T-helper 2 cell treated with Interferon-gamma antibody and Interleukin-4, amounts not matched to agents 100 ng/mL and 5 ng/mL, for 36 hours (primary cell): ENCODE data around the gene ARHGEF25. TPM values are rescaled to one million over a fixed set of nuclear protein-coding genes. Genes with fewer than 3 reads are reported as not detected.
"Not testable (repeated sequence)": the region's sequence is repeated elsewhere in the genome, so short reads cannot be mapped to it uniquely, and the experiment has no call there.

ENCODE experiments used
- intact Hi-C: fragments of 100-400 bp; cut with micrococcal nuclease; formaldehyde crosslinking; loops from one replicate; pipeline ENCODE4 v1.15.1; 2023
- total RNA-seq: library from RNA; stranded (reverse); gene quantifications from 2 replicates; pipeline ENCODE4 v1.2.3, GENCODE V29; 2022

Gene ARHGEF25
- total RNA-seq, 1 donor from 2014 or later: 1.0 TPM

DNA sequence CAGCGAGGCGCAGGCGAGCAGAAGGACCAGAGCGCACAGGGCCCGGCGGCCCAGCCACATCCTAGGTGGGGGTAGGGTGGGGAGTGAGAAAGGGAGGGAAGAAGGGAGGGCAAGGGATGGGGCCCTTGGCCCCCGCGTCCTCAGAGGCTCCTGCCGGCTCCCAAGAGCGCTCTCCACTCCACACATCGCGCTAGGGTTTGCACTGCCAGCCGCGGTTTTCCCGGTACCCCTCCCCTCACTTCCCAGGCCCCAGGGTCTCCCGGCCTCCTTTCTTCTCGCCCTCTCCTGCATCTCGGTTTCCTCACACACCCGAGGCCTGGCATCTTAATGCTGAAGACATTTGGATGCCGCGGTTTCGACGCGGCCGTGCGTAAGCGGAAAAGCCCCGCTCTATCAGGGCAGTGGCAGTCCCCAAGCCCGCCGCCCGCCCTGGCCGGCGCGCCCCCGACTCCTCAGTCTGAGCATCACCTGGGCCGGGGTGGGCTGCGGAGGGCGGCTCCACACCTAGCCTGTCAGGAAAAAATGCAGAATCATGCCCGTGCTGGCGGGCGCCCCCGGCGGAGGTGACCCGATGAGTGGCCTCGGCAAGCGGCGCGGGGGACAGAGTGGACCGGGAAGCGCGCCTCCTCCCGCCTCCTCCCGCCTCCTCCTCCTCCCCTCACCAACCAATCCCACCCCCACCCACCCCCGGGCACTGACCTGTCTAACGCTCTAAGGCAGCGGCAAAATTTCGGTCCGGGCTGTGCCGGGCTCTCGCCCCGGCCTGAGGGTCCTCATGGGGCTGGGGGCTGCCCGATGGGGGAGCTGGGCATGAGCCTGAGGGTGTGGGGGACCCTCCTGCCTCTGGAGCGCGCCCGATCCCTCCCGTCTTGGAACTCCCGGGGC is 21.1 kb downstream of the ARHGEF25 start:
- intact Hi-C loops: loop anchor here (5.0 kb wide), 1 partner anchor 60 kb away; the partner anchor contains the start of gene OS9

DNA sequence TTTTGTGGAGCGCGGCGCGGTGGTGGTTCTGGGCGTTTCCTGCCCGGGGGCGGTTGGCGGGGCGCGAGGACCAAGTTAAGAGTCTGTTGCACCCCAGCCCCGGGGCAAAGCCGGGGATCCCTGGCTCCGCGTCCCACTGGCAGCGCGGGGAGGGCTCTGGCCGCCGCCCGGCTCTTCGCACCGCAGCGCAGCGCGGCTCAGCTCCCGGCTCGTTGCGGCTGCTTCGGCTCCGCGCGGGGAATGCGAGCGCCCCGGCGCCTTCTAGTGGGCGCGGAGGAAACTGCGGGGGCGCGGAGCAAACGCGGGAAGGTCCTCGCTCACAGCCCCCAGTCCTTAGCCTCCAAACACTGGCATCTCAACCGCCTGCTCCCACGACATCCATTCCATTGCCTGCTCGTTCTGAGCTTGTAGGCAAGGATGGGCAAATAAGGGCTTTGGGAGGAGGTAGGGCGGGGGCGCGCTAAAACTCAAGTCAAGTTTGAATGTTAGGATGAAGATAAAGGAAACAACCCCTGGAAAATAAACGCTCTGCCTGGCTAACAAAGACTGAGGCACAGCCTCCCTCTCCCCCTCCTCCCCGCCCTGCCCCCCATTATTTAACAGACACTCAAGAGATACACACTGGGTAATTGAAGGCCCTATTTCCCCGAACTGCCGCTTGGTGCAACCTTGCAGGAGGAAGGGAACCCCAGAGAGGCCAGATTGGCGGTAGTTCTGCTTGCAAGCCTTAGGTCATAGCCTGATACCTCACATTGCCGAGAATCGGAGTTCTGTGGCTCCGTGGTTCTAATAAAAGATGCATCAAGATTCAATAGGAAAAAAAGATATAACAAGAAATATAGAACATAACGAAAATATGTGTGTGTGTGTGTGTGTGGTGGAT is 22.0 kb downstream of the ARHGEF25 start, which contains the start of gene B4GALNT1:
Gene B4GALNT1 (minus strand): TSS at position 244 of the 883 bp plus-strand sequence. CDS start 1,069 bp downstream, outside the sequence.
- intact Hi-C loops: loop anchor here (1.0 to 5.0 kb wide), 2 partner anchors 50 to 59 kb away; partner anchors contain the start of gene OS9

DNA sequence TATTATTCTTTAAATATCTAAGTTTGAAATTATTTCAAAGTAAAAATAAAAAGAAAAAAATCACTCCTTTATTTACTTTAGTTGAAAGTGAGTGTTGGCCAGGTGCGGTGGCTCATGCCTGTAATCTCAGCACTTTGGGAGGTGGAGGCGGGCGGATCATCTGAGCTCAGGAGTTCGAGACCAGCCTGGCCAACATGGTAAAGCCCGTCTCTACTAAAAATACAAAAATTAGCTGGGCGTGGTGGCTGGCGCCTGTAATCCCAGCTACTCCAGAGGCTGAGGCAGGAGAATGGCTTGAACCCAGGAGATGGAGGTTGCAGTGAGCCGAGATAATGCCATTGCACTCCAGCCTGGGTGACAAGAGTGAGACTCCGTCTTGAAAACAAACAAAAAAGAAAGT is 25.5 kb downstream of the ARHGEF25 start:
- intact Hi-C loops: not testable (repeated sequence)

DNA sequence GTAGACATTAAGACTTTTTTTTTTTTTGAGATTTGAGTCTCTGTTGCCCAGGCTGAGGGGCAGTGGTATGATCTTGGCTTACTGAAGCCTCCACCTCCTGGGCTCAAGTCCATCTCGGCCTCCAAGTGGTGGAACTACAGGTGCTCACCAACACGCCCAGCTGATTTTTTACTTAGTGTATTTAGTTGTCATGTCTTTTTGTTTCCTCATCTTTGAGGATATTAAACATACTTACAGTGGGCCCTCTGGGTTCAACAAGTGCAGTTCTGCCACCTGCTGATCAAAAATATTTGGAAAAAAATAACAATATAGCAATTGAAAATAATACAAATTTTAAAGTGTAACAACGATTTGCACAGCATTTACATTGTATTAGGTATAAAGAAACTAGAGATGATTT is 26.1 kb downstream of the ARHGEF25 start:
- intact Hi-C loops: no loop called here

DNA sequence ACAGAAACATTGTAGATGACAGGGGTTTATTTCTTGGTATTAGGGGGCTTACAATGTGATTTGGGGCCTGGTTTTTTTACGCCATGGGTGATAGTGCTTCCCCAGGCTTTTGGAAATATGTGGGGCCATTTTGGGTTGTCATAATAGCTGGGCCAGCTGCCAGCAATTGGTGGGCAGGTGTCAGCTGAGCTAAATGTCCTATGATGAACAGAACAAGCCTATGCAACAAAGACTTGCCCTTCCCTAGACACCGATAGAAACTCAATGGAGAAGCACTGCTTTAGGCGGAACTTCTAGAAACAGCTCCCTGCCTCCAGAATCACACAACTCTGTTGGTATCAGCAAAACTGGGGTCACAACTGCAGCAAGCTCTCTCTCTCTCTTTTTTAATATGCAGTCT is 26.9 kb downstream of the ARHGEF25 start:
- intact Hi-C loops: no loop called here

DNA sequence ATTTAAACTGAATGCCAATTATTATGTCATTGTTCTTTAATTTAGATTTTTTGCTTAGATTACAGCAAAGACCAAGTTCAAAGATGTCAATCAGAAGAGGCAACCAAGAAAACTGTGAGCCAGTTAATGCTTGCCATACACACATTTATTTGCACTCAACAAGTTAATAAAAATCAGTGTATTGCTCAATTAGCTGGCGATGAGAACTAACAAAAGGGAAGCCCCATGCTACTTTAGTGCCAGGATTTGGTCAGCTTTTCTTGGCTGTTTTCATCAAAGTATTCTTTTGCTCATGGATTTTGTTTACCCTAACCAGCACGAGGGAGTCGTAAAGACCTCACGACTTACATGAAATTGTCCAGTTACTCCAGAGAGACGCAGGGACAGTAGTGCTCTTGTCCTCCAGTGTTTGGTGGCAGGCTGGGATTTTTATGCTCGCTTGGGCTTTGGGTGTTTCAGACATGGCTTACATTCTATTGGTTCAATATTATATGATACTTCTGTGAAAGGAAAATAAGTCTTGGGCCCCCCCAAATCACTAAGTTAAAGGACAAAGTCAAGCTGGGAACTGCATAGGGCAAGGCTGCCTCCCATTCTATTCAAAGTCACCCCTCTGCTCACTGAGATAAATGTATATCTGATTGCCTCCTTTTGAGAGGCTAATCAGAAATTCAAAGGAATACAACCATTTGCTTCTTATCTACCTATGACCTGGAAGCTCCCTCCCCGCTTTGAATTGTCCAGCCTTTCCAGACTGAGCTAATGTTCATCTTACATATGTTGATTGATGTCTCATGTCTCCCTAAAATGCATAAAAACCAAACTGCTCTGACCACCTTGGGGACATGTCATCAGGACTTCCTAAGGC is 29.2 kb downstream of the ARHGEF25 start:
- intact Hi-C loops: no loop called here

DNA sequence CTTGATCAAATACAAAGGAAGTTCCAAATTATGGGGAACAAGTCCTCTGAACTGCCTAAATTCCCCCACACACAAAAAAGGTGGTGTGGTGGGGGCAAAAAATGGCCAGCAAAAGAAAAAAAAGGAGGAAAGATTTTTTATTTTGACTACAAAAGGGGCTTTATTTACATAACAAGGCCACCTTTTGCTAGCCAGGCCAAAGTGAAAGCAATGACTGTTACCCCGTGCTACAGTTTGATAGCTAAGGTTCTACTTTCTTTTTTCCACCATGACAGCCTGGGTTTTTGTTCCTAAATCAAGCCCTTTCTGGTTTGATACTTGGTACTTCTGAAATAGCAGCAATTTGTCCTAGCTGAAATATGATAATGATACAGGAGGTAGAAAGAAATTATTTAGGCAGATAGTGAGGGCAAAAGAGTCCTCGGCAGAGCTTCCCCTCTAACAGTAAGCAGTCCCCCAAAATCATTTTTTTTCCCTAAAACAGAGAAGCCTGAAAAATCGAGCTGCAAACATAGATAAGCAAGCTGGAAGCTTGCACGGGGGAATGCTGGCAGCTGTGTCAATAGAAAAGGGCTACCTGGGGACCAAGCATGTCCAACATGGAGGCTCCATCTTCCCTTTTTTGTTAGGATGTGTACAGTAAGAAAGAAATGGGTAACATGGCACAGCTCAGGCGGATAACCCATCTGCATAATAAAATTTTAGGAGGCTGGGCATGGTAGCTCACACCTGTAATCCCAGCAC is 30.6 kb downstream of the ARHGEF25 start:
- intact Hi-C loops: no loop called here

DNA sequence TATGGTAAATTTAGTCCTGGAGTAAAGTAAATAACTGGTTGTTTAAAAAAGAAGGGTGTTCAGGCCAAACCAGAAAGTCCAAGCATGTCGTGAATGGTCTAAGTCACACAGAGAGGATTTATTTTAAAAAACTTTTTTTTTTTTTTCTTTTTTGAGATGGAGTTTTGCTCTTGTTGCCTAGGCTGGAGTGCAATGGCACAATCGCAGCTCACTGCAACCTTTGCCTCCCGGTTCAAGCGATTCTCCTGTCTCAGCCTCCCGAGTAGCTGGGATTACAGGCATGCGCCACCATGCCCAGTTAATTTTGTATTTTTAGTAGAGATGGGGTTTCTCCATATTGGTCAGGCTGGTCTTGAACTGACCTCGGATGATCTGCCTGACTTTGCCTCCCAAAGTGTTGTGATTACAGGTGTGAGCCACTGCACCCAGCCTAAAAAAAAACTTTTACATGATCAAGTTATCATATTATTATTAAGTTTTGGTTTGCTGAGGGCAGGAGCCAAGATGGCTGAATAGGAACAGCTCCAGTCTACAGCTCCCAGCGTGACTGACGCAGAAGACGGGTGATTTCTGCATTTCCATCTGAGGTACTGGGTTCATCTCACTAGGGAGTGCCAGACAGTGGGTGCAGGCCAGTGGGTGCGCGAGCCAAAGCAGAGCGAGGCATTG is 34.9 kb downstream of the ARHGEF25 start:
- intact Hi-C loops: not testable (repeated sequence)

DNA sequence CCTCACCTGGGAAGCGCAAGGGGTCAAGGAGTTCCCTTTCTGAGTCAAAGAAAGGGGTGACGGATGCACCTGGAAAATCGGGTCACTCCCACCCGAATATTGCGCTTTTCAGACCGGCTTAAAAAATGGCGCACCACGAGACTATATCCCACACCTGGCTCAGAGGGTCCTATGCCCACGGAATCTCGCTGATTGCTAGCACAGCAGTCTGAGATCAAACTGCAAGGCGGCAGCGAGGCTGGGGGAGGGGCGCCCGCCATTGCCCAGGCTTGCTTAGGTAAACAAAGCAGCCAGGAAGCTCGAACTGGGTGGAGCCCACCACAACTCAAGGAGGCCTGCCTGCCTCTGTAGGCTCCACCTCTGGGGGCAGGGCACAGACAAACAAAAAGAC is 35.4 kb downstream of the ARHGEF25 start:
- intact Hi-C loops: not testable (repeated sequence)

DNA sequence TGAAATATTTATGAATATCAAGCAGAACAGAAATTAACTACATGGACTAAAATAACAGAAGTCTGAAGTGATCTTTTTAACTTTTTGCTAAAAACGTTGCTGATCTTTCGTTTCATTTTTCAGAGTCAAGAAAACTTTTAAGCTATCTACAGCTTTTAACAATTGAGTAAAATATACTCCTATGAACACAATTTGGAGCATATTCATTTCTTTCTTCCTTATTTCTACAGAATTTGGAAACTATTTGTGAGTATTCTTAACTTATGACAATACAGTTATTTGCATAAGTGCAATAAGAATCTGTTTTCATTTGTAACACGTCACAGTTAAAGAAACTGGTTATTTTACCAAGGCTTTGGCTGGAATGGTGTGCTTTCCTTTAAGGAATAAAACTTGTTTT is 42.8 kb downstream of the ARHGEF25 start:
- intact Hi-C loops: no loop called here

DNA sequence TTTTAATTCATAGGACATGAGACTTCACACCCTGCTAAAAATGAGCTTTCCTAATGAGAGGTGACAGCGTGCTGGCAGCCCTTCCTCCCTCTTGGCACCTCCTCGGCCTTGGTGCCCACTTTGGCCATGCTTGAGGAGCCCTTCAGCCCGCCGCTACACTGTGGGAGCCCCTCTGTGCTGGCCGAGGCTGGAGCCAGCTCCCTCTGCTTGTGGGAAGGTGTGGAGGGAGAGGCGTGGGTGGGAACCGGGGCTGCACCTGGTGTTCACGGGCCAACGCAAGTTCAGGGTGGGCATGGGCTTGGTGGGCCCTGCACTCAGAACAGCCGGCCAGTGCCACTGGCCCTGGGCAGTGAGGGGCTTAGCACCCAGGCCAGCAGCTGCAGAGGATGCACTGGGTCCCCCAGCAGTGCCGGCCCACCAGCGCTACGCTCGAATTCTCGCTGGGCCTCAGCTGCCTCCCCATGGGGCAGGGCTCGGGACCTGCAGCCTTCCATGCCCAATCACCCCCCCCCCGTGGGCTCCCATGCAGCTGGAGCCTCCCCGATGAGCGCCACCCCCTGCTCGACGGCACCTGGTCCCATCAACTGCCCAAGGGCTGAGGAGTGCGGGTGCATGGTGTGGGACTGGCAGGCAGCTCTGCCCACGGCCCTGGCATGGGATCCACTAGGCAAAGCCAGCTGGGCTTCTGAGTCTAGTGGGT is 44.5 kb downstream of the ARHGEF25 start:
- intact Hi-C loops: no loop called here

DNA sequence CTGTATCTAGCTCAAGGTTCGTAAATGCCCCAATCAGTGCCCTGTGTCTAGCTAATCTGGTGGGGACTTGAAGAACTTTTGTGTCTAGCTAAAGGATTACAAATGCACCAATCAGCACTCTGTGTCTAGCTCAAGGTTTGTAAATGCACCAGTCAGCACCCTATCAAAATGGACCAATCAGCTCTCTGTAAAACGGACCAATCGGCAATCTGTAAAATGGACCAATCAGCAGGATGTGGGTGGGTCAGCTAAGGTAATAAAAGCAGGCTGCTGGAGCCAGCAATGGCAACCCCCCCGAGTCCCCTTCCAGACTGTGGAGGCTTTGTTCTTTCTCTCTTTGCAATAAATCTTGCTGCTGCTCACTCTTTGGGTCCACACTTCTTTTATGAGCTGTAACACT is 45.2 kb downstream of the ARHGEF25 start:
- intact Hi-C loops: not testable (repeated sequence)

DNA sequence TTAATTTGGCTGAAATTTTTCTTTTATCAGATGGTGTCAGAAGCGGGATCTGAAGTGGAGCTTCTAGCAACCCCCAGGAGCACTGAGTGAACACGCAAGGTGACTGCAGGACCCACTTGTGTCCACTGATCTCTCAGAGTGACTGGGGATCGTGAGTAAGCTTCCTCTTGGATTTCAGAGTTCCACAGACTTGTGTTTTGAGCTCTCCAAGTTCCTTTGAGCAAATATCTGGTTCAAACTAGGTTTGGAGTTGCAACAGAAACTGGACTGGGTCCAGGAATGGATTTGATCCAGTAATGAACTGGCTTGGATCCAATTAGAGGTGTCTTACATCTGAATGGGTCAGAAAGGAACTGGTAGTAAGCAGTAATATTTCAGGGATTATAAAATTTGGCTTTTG is 46.5 kb downstream of the ARHGEF25 start:
- intact Hi-C loops: no loop called here

DNA sequence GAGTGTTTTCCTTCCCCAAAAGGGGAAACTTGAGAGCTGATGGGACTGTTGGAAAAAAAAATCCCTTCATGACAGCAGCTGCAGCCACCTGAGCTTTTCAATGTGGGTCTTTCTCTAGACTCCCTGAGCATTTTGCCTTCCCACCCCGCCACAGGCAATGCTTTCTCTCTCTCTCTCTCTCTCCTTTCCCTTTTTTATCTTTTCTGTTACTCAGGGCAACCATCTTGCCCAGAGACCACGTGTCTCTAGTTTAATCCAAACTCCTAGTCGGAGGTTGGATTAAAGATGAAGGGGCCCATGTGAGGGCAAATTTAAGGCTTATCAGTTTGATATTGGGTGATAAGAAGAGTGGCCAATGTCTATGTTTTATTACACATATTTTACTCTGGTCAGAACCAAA is 47.7 kb downstream of the ARHGEF25 start:
- intact Hi-C loops: no loop called here

DNA sequence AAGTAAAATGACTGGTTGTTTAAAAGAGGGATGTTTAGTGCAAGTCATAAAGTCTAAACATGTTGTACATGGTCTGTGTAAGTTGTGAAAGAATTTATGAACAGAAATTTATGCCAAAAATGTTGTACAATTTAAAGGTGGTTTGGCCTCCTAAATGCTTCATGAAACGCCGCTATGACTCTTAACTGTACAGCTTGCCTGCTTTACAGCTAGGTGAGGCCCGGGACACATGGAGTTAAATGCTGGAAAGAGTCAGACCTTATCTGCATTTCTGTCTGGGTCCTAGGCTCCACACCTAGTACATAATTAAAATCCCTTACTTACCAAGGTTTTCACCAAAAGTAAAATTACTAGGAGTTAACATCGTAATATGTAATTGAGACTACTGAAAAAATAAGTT is 50.1 kb downstream of the ARHGEF25 start:
- intact Hi-C loops: no loop called here

DNA sequence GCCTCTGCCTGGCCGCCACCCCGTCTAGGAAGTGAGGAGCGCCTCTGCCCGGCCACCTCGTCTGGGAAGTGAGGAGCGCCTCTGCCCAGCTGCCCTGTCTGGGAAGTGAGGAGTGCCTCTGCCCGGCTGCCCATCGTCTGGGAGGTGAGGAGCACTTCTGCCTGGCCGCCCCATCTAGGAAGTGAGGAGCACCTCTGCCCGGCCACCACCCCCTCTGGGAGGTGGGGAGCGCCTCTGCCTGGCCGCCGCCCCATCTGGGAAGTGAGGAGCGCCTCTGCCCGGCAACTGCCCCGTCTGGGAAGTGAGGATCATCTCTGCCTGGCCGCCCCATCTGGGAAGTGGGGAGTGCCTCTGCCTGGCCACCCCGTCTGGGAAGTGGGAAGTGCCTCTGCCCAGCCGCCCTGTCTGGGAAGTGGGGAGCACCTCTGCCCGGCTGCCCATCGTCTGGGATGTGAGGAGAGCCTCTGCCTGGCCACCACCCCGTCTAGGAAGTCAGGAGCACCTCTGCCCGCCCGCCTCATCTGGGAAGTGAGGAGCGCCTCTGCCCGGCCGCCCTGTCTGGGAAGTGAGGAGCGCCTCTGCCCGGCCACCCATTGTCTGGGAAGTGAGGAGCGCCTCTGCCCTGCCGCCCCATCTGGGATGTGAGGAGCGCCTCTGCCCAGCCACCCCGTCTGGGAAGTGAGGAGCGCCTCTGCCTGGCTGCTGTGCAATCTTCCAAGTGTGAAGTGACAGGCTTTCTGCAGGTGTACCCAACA is 54.0 kb downstream of the ARHGEF25 start:
- intact Hi-C loops: not testable (repeated sequence)
